Left colon (tissue), 2 donors: ENCODE results near the gene ARFGEF3. TPM values are rescaled to one million over a fixed set of nuclear protein-coding genes. Genes with fewer than 3 reads are reported as not detected.
A peak's percentile ranks its signal among the peaks of the same experiment; 100 is the strongest.

Source experiments
- ATAC-seq: fragments of 200-7000 bp; cut with Tn5 transposase; one replicate; pipeline ENCODE4 v1.9.1; 2020; ENCODE audit warnings: mild to moderate bottlenecking, moderate library complexity
- DNase-seq, 2 donors: peaks; one replicate each; pipeline ENCODE4 v3.0.0-alpha.2; 2020
- intact Hi-C, 2 donors: fragments of 100-400 bp; cut with DNase I in 1 of 2; cut with micrococcal nuclease in 1 of 2; formaldehyde crosslinking; loops; one replicate each; pipeline versions ENCODE4 v1.11.2 to v1.14.0; 2022; cut with DNase I, micrococcal nuclease
- total RNA-seq, 2 donors: library from RNA; stranded (reverse); fragmentation: NEBNext Ultra II Directional; extraction: Animal tissue kit (Norgen Biotek cat#: 25700); gene quantifications; one replicate each; pipeline ENCODE4 v1.2.1, GENCODE V29; 2021
- donor health status: DM: no; HTN: no; CAD: no.
- donor health status: DM: yes; HTN: yes; CAD: no.

ARFGEF3 gene
- total RNA-seq, 2 donors from 2014 or later: 19.1 to 24.8 TPM

GRCh38 chr6:138290423-138290962 lies 128.8 kb downstream of the ARFGEF3 start:
- DNase-seq (no peak), ATAC-seq (no peak)
- intact Hi-C loops: no loop called here

- no peak for ATAC-seq
- intact Hi-C loops: no loop called here
- no peak for DNase-seq
These were observed 129.5 kb downstream of the ARFGEF3 start for GRCh38 chr6:138291036-138291848.

GRCh38 chr6:138291849-138292181 lies 130.1 kb downstream of the ARFGEF3 start:
- ATAC-seq (no peak), DNase-seq (no peak)
- intact Hi-C loops: no loop called here

GRCh38 chr6:138292482-138292881 lies 130.7 kb downstream of the ARFGEF3 start:
- intact Hi-C loops: no loop called here

GRCh38 chr6:138293428-138294395 lies 132.0 kb downstream of the ARFGEF3 start:
- intact Hi-C loops: no loop called here
- ATAC-seq (no peak), DNase-seq (no peak)

More at GRCh38 chr6:138292482-138292881, 130.7 kb downstream of the ARFGEF3 start:
- no peak for DNase-seq
- ATAC-seq: no peak

- DNase-seq: no peak
- intact Hi-C loops: no loop called here
- ATAC-seq: no peak
These were observed 134.6 kb downstream of the ARFGEF3 start for GRCh38 chr6:138296381-138296780.

- ATAC-seq (no peak), DNase-seq (no peak)
- intact Hi-C loops: no loop called here
These were observed 135.0 kb downstream of the ARFGEF3 start for GRCh38 chr6:138296786-138297185.

GRCh38 chr6:138297761-138298298 lies 136.1 kb downstream of the ARFGEF3 start:
- ATAC-seq: no peak

GRCh38 chr6:138300469-138300868 lies 138.7 kb downstream of the ARFGEF3 start:
- ATAC-seq: no peak

More at GRCh38 chr6:138297761-138298298, 136.1 kb downstream of the ARFGEF3 start:
- intact Hi-C loops: no loop called here
- DNase-seq: no peak

GRCh38 chr6:138302554-138302953 lies 140.8 kb downstream of the ARFGEF3 start:
- ATAC-seq: no peak
- DNase-seq: no peak
- intact Hi-C loops: no loop called here

More at GRCh38 chr6:138300469-138300868, 138.7 kb downstream of the ARFGEF3 start:
- DNase-seq: no peak
- intact Hi-C loops: no loop called here

- intact Hi-C loops: no loop called here
- DNase-seq (no peak), ATAC-seq (no peak)
These were observed 145.6 kb downstream of the ARFGEF3 start for GRCh38 chr6:138307352-138307751.

- intact Hi-C loops: no loop called here
- ATAC-seq (peak; percentile 87), DNase-seq (peak; percentile 49 to 57)
These were observed 146.3 kb downstream of the ARFGEF3 start for GRCh38 chr6:138307816-138308730.

GRCh38 chr6:138308731-138309110 lies 147.0 kb downstream of the ARFGEF3 start:
- no peak for DNase-seq
- intact Hi-C loops: no loop called here
- no peak for ATAC-seq

GRCh38 chr6:138309695-138310094 lies 148.0 kb downstream of the ARFGEF3 start:
- ATAC-seq: peak; percentile 51
- no peak for DNase-seq
- intact Hi-C loops: no loop called here

GRCh38 chr6:138310294-138310693 lies 148.6 kb downstream of the ARFGEF3 start:
- no peak for DNase-seq
- ATAC-seq: peak; percentile 63
- intact Hi-C loops: no loop called here

- ATAC-seq (no peak), DNase-seq (no peak)
- intact Hi-C loops: no loop called here
These were observed 149.1 kb downstream of the ARFGEF3 start for GRCh38 chr6:138310821-138311220.

- no peak for DNase-seq
- no peak for ATAC-seq
- intact Hi-C loops: no loop called here
These were observed 149.5 kb downstream of the ARFGEF3 start for GRCh38 chr6:138311268-138311667.

- no peak for DNase-seq
- intact Hi-C loops: no loop called here
- ATAC-seq: no peak
These were observed 157.1 kb downstream of the ARFGEF3 start for GRCh38 chr6:138318741-138319375.
